ENCODE measurements around the gene PTPRK. TPM values are rescaled to one million over a fixed set of nuclear protein-coding genes. Genes with fewer than 3 reads are reported as not detected.

PTPRK gene
- total and polyA plus RNA-seq, 2 donors: 9.3 to 26.8 TPM

- Histone ChIP-seq H3K9me3 (ENCODE audit: control insufficient read depth in 2 of 2, insufficient read depth in 1 of 2, low read length in 1 of 2) (no peaks in the 10 kb centered on the region), H3K4me1 (ENCODE audit: control insufficient read depth in 2 of 2, insufficient read depth in 2 of 2, low read length in 2 of 2) (no peaks in the 10 kb centered on the region)
- 97% methylated on average over 1 of the region's 1 CpG for WGBS
Observed at GRCh38 chr6:128149796-128150195, 370.6 kb downstream of the PTPRK start.

GRCh38 chr6:128144320-128144719 is 376.1 kb downstream of the PTPRK start:
- H3K27me3 ChIP-seq (ENCODE audit: control insufficient read depth in 2 of 2, insufficient read depth in 1 of 2, low read length in 1 of 2): no peaks in the 10 kb centered on the region
- H3K4me3 ChIP-seq (ENCODE audit: low read length in 2 of 2): no peak overlapping the region
- DNase-seq (ENCODE audit: low read depth in 6 of 9, low spot score in 9 of 9): no peak
- H3K4me1 ChIP-seq (ENCODE audit: control insufficient read depth in 2 of 2, insufficient read depth in 2 of 2, low read length in 2 of 2): peaks cover 0 to 2% of the 10 kb centered on the region in 2 donors
- no peaks in the 10 kb centered on the region for H3K9me3 ChIP-seq (ENCODE audit: control insufficient read depth in 2 of 2, insufficient read depth in 1 of 2, low read length in 1 of 2)
- H3K27ac ChIP-seq (ENCODE audit: low read depth in 1 of 2, low read length in 1 of 2): no peak overlapping the region
- 98% methylated on average over 1 of the region's 1 CpG for WGBS
- no peaks in the 10 kb centered on the region for H3K36me3 ChIP-seq (ENCODE audit: control insufficient read depth in 2 of 2, insufficient read depth in 2 of 2, low read length in 1 of 2)

More at GRCh38 chr6:128149796-128150195, 370.6 kb downstream of the PTPRK start:
- DNase-seq (ENCODE audit: low read depth in 6 of 9, low spot score in 9 of 9): no peak
- Histone ChIP-seq H3K36me3 (ENCODE audit: control insufficient read depth in 2 of 2, insufficient read depth in 2 of 2, low read length in 1 of 2) (no peaks in the 10 kb centered on the region), H3K27ac (ENCODE audit: low read depth in 1 of 2, low read length in 1 of 2) (no peak overlapping the region), H3K27me3 (ENCODE audit: control insufficient read depth in 2 of 2, insufficient read depth in 1 of 2, low read length in 1 of 2) (no peaks in the 10 kb centered on the region), H3K4me3 (ENCODE audit: low read length in 2 of 2) (no peak overlapping the region)

- Histone ChIP-seq H3K27ac (ENCODE audit: low read depth in 1 of 2, low read length in 1 of 2) (no peak overlapping the region), H3K27me3 (ENCODE audit: control insufficient read depth in 2 of 2, insufficient read depth in 1 of 2, low read length in 1 of 2) (no peaks in the 10 kb centered on the region), H3K9me3 (ENCODE audit: control insufficient read depth in 2 of 2, insufficient read depth in 1 of 2, low read length in 1 of 2) (no peaks in the 10 kb centered on the region), H3K4me3 (ENCODE audit: low read length in 2 of 2) (no peak overlapping the region), H3K36me3 (ENCODE audit: control insufficient read depth in 2 of 2, insufficient read depth in 2 of 2, low read length in 1 of 2) (no peaks in the 10 kb centered on the region), H3K4me1 (ENCODE audit: control insufficient read depth in 2 of 2, insufficient read depth in 2 of 2, low read length in 2 of 2) (peaks cover 0 to 2% of the 10 kb centered on the region in 2 donors)
- no peak for DNase-seq (ENCODE audit: low read depth in 6 of 9, low spot score in 9 of 9)
Observed at GRCh38 chr6:128141932-128142331, 378.5 kb downstream of the PTPRK start.

GRCh38 chr6:128139519-128139918 is 380.9 kb downstream of the PTPRK start:
- H3K36me3 ChIP-seq (ENCODE audit: control insufficient read depth in 2 of 2, insufficient read depth in 2 of 2, low read length in 1 of 2): no peaks in the 10 kb centered on the region
- no peak for DNase-seq (ENCODE audit: low read depth in 6 of 9, low spot score in 9 of 9)
- H3K4me3 ChIP-seq (ENCODE audit: low read length in 2 of 2): no peak overlapping the region
- peaks cover 0 to 2% of the 10 kb centered on the region in 2 donors for H3K4me1 ChIP-seq (ENCODE audit: control insufficient read depth in 2 of 2, insufficient read depth in 2 of 2, low read length in 2 of 2)
- WGBS: 97% methylated on average over 1 of the region's 1 CpG
- H3K27me3 ChIP-seq (ENCODE audit: control insufficient read depth in 2 of 2, insufficient read depth in 1 of 2, low read length in 1 of 2): no peaks in the 10 kb centered on the region
- H3K9me3 ChIP-seq (ENCODE audit: control insufficient read depth in 2 of 2, insufficient read depth in 1 of 2, low read length in 1 of 2): no peaks in the 10 kb centered on the region
- H3K27ac ChIP-seq (ENCODE audit: low read depth in 1 of 2, low read length in 1 of 2): no peak overlapping the region

GRCh38 chr6:128138694-128139093 is 381.7 kb downstream of the PTPRK start:
- H3K36me3 ChIP-seq (ENCODE audit: control insufficient read depth in 2 of 2, insufficient read depth in 2 of 2, low read length in 1 of 2): no peaks in the 10 kb centered on the region
- H3K27ac ChIP-seq (ENCODE audit: low read depth in 1 of 2, low read length in 1 of 2): no peak overlapping the region
- 98% methylated on average over 1 of the region's 1 CpG for WGBS
- DNase-seq (ENCODE audit: low read depth in 6 of 9, low spot score in 9 of 9): no peak
- H3K27me3 ChIP-seq (ENCODE audit: control insufficient read depth in 2 of 2, insufficient read depth in 1 of 2, low read length in 1 of 2): no peaks in the 10 kb centered on the region
- H3K9me3 ChIP-seq (ENCODE audit: control insufficient read depth in 2 of 2, insufficient read depth in 1 of 2, low read length in 1 of 2): no peaks in the 10 kb centered on the region
- H3K4me1 ChIP-seq (ENCODE audit: control insufficient read depth in 2 of 2, insufficient read depth in 2 of 2, low read length in 2 of 2): no peaks in the 10 kb centered on the region
- no peak overlapping the region for H3K4me3 ChIP-seq (ENCODE audit: low read length in 2 of 2)

GRCh38 chr6:128135325-128135724 is 385.1 kb downstream of the PTPRK start:
- Histone ChIP-seq H3K36me3 (ENCODE audit: control insufficient read depth in 2 of 2, insufficient read depth in 2 of 2, low read length in 1 of 2) (no peaks in the 10 kb centered on the region), H3K27ac (ENCODE audit: low read depth in 1 of 2, low read length in 1 of 2) (no peak overlapping the region), H3K9me3 (ENCODE audit: control insufficient read depth in 2 of 2, insufficient read depth in 1 of 2, low read length in 1 of 2) (no peaks in the 10 kb centered on the region), H3K27me3 (ENCODE audit: control insufficient read depth in 2 of 2, insufficient read depth in 1 of 2, low read length in 1 of 2) (no peaks in the 10 kb centered on the region), H3K4me1 (ENCODE audit: control insufficient read depth in 2 of 2, insufficient read depth in 2 of 2, low read length in 2 of 2) (no peaks in the 10 kb centered on the region), H3K4me3 (ENCODE audit: low read length in 2 of 2) (no peak overlapping the region)
- no peak for DNase-seq (ENCODE audit: low read depth in 6 of 9, low spot score in 9 of 9)

GRCh38 chr6:128131566-128131965 is 388.8 kb downstream of the PTPRK start:
- Histone ChIP-seq H3K4me3 (ENCODE audit: low read length in 2 of 2) (no peak overlapping the region), H3K36me3 (ENCODE audit: control insufficient read depth in 2 of 2, insufficient read depth in 2 of 2, low read length in 1 of 2) (no peaks in the 10 kb centered on the region), H3K27me3 (ENCODE audit: control insufficient read depth in 2 of 2, insufficient read depth in 1 of 2, low read length in 1 of 2) (no peaks in the 10 kb centered on the region), H3K4me1 (ENCODE audit: control insufficient read depth in 2 of 2, insufficient read depth in 2 of 2, low read length in 2 of 2) (peaks cover 0 to 3% of the 10 kb centered on the region in 2 donors), H3K27ac (ENCODE audit: low read depth in 1 of 2, low read length in 1 of 2) (no peak overlapping the region), H3K9me3 (ENCODE audit: control insufficient read depth in 2 of 2, insufficient read depth in 1 of 2, low read length in 1 of 2) (no peaks in the 10 kb centered on the region)
- WGBS: 93% methylated on average over 3 of the region's 3 CpGs
- no peak for DNase-seq (ENCODE audit: low read depth in 6 of 9, low spot score in 9 of 9)

- H3K9me3 ChIP-seq (ENCODE audit: control insufficient read depth in 2 of 2, insufficient read depth in 1 of 2, low read length in 1 of 2): no peaks in the 10 kb centered on the region
- WGBS: 97% methylated on average over 4 of the region's 4 CpGs
- no peaks in the 10 kb centered on the region for H3K36me3 ChIP-seq (ENCODE audit: control insufficient read depth in 2 of 2, insufficient read depth in 2 of 2, low read length in 1 of 2)
- peaks cover 0 to 3% of the 10 kb centered on the region in 2 donors for H3K4me1 ChIP-seq (ENCODE audit: control insufficient read depth in 2 of 2, insufficient read depth in 2 of 2, low read length in 2 of 2)
- H3K4me3 ChIP-seq (ENCODE audit: low read length in 2 of 2): no peak overlapping the region
- DNase-seq (ENCODE audit: low read depth in 6 of 9, low spot score in 9 of 9): no peak
- no peak overlapping the region for H3K27ac ChIP-seq (ENCODE audit: low read depth in 1 of 2, low read length in 1 of 2)
- no peaks in the 10 kb centered on the region for H3K27me3 ChIP-seq (ENCODE audit: control insufficient read depth in 2 of 2, insufficient read depth in 1 of 2, low read length in 1 of 2)
Observed at GRCh38 chr6:128131036-128131435, 389.4 kb downstream of the PTPRK start.

- H3K36me3 ChIP-seq (ENCODE audit: control insufficient read depth in 2 of 2, insufficient read depth in 2 of 2, low read length in 1 of 2): no peaks in the 10 kb centered on the region
- peaks cover 0 to 3% of the 10 kb centered on the region in 2 donors for H3K4me1 ChIP-seq (ENCODE audit: control insufficient read depth in 2 of 2, insufficient read depth in 2 of 2, low read length in 2 of 2)
- H3K9me3 ChIP-seq (ENCODE audit: control insufficient read depth in 2 of 2, insufficient read depth in 1 of 2, low read length in 1 of 2): no peaks in the 10 kb centered on the region
- H3K27ac ChIP-seq (ENCODE audit: low read depth in 1 of 2, low read length in 1 of 2): no peak overlapping the region
- no peaks in the 10 kb centered on the region for H3K27me3 ChIP-seq (ENCODE audit: control insufficient read depth in 2 of 2, insufficient read depth in 1 of 2, low read length in 1 of 2)
- no peak overlapping the region for H3K4me3 ChIP-seq (ENCODE audit: low read length in 2 of 2)
- no peak for DNase-seq (ENCODE audit: low read depth in 6 of 9, low spot score in 9 of 9)
Observed at GRCh38 chr6:128129679-128130078, 390.7 kb downstream of the PTPRK start.

GRCh38 chr6:128127650-128128049 is 392.7 kb downstream of the PTPRK start:
- WGBS: 98% methylated on average over 1 of the region's 1 CpG
- Histone ChIP-seq H3K4me3 (ENCODE audit: low read length in 2 of 2) (no peak overlapping the region), H3K9me3 (ENCODE audit: control insufficient read depth in 2 of 2, insufficient read depth in 1 of 2, low read length in 1 of 2) (no peaks in the 10 kb centered on the region), H3K27ac (ENCODE audit: low read depth in 1 of 2, low read length in 1 of 2) (no peak overlapping the region), H3K36me3 (ENCODE audit: control insufficient read depth in 2 of 2, insufficient read depth in 2 of 2, low read length in 1 of 2) (no peaks in the 10 kb centered on the region), H3K27me3 (ENCODE audit: control insufficient read depth in 2 of 2, insufficient read depth in 1 of 2, low read length in 1 of 2) (no peaks in the 10 kb centered on the region), H3K4me1 (ENCODE audit: control insufficient read depth in 2 of 2, insufficient read depth in 2 of 2, low read length in 2 of 2) (peaks cover 0 to 3% of the 10 kb centered on the region in 2 donors)
- DNase-seq (ENCODE audit: low read depth in 6 of 9, low spot score in 9 of 9): no peak

All from thymus (tissue), 11 donors.